GM10847 (cell line): ENCODE data around the gene PPP1R9A.

ENCODE experiments used
- POLR2A ChIP-seq: IDR thresholded peaks from 2 replicates; pipeline ENCODE4 v1.6.1; 2011; ENCODE audit not compliant: insufficient read length; ENCODE audit errors: extremely low read depth

PPP1R9A gene

DNA sequence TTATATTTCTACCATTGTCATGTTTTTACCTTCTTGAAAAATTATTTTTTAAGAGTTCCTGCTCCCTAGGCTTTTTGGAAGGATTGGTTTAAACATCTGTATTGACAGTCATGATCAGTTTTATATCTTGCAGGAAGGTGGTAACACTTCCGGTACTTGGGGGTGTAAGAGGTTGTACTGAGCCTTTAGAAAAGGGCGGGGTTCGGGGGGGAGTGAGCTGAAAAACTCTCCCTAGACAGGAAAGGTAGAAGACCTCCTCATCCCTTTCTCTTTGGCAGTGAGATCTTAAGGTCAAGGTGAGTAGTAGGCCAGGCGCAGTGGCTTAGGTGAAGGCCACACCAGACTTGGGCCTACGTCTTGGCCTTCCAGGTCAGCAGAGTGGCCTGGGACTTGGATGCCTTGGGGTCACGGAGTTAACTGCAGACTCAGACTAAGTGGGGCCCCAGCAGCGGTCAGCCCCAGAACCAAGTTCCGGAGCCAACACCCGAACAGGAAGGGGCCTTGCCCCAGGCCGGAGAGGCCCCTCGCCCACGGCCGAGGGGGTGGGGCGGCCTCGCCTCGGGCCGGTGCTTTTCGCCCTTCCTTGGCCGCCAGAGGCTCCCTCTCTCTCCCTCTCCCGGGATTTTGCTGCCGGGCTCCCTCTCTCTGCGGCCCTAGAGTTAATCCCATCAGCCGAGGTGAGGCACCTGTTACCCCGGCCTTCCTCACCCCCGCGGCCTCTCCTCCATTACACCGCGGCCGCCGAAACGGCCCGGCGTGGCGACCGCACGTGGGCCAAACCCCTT, at the start of gene PPP1R9A:
Gene PPP1R9A (plus strand): TSS at position 569 of the 785 bp plus-strand sequence. CDS start 2,520 bp downstream, outside the sequence.
- no peak for TF ChIP-seq POLR2A

DNA sequence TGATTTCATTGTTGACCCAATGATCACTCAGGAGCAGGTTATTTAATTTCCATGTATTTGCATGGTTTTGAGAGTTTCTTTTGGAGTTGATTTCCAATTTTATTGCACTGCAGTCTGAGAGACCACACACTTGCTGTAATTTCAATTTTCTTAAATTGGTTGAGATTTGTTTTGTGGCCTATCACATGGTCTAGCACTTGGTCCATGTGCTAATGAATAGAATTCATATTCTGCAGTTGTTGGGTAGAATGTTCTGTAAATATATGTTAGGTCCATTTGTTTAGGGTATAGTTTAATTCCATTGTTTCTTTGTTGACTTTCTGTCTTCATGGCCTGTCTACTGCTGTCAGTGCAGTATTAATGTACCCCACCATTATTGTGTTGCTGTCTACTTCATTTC, 36.3 kb upstream of the PPP1R9A start:
- no peak for TF ChIP-seq POLR2A

DNA sequence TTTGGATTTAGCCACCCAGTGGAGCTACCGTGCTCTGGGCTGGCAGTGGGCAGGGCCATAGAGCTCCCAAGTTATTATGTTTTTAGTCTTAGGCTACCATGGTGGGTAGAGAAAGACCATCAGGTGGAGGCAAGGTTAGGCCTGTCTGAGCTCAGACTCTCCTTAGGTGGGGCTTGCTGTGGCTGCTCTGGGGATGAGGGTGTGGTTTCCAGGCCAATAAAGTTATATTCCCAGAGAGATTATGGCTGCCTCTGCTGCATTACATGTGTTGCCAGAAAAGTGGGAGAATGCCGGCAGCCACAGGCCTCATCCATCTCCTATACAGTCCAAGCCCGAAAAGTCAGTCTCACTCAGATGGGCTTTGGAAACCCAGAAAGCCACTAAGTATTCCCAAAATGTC, 34.2 kb upstream of the PPP1R9A start:
- TF ChIP-seq POLR2A = no peak

DNA sequence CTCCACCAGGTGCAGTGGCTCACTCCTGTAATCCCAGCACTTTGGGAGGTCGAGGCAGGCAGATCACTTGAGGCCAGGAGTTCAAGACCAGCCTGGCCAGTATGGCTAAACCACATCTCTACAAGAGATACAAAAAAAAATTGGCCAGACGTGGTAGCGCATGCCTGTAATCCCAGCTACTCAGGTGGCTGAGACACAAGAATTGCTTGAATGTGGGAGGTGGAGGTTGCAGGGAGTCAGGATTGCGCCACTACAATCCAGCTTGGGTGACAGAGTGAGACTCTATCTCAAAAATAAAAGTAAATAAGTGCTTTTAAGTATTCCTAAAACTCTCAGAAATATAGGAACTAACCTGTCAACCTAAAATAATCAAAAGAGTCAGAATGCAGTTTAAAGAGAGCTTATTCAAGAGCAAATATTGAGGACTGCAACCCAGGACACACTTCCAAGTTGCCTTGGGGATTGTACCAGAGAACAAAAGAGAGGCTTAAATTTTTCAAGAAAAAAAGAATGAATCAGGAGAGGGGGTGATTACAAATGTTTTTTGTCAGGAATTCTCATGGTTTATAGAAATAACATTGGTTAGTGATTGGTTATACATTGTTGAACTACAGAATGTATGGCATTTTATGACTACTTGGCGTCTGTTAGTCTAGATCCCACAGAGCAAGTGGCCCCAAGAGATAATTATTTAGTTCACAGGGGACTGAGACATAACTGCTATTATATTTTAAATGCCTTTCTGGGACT, 33.2 kb upstream of the PPP1R9A start:
- no peak for TF ChIP-seq POLR2A

DNA sequence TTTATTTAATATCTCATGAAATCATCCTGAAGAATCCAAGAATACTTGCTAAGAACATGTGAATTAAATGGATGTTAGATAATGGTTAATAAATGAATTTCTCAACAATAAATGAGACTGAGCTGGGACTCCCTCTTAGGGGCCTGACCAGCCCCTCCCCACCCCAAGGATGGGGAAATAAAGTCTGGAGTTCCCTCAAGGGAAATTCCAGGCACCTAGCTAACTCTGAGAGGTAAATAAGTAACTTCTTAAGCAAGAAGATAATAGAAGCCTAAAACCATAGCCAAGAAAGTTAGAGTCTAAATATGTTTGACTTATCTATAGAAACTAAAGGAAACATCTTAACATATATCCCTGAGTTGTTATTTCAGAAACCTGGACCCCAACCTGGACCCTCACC, 32.2 kb upstream of the PPP1R9A start:
- TF ChIP-seq POLR2A = no peak

DNA sequence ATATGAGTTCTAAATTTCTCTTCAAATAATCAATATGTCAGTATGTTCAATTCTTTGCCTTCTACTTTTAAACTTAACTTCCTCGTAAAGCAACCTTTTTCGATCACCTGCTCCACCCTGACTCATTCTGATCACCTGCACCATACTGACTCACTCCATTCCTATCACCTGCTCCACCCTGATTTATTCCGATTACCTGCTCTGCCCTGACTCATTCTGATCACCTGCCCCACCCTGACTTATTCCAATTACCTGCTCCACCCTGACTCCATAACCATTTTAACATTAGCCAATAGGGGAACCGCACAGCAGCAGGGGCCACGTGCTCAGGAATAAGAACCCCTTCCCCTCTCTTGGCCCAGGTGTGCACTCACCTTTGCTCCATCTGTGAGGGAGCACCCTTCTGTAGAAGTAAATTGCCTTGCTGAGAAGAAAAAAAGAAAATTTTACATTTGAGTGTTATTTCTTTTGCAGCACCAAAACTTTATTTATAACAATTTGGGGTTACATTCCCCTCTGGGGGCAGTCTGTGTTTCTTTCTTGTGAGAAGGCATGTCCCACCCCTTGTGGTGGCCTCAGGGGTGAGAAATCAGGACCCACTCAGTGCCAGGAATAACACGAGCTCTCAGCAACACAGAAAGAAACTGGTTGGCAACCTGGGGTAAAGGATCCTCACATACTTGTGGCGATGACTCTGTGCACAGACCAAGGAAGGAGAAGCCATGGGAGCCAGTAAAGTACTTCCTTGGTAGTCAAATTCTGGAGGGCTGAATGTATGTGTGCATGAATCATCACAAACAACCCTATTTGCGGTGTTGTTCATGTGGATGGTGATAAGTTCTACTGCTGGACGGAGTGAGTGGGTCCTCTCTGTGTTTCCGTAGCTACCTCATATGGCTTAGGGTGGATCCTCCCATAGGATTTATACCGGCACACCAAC, 29.4 kb upstream of the PPP1R9A start:
- no peak for TF ChIP-seq POLR2A

DNA sequence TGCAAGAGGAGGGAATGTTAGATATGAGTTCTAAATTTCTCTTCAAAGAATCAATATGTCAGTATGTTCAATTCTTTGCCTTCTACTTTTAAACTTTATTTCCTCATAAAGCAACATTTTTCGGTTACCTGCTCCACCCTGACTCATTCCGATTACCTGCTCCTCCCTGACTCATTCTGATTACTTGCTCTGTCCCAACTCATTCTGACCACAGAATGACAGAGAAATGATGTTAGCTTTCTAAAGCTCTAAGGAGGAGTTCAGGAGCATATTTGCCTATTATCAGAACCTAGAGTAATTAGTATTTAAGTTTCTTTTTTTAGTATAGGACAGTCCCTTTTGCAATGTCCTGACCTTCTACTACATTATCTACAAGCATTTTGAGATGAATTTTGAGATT, 24.5 kb upstream of the PPP1R9A start:
- no peak for TF ChIP-seq POLR2A

DNA sequence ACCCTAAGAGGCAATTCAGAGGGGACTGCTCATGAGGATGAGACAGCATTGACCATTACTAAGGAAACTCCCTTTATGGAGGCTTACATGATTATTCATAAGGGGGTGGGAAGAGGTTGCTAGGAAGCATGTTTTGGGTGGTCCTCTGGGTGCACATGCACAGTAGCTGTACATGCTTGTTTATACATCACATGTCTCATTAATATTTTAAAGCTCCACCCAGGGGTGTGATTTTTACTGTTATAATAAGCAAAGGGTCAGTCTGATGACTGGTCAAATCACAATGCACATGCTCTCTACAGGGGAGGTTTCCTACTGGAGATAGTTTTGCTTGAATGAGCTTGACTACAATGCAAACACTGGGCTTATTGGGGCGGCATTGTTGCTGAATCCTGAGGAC, 23.8 kb upstream of the PPP1R9A start:
- TF ChIP-seq POLR2A = no peak

DNA sequence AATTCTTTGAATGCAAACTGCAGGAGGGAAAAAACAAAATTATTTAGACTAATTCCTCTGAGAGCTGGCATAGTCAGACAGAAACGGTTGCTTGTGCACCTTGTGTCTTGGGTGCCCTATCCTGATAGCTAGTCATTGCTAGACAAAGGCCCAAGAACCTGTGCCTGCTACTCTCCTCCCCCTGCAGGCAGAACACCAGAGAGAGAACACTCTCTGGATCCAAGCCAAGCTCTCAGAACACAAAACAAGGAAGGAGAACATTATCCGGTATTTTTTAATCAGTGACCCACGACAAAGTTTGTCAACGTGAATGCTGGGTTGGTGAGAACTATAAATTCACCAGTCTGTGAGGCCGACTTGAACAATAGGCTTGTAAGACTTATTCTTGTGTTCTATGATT, 18.8 kb upstream of the PPP1R9A start:
- TF ChIP-seq POLR2A = no peak

DNA sequence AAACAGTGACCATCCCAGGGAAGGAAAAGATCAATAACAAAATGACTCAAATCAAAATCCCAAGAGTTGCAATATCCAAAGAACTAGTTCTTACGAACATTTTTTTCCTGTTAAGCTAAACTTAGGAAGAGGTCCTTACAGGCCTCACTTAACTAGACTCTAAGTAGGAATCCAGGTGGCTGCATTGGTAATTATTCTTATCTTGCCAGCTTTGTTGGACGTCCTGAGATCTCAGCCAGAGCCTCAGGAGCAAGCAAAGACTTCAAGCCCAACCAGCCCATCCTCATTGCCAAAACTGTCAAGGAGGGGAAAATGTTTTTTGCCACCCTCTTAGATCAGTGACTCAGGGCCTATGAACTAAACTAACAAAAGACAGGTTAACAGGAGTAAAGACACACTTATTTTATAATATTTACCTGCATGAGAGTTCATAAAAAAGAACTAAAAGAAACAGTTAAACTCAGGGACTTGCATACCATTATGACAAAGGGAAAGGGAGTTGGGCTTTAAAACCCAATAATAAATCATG, 18.3 kb upstream of the PPP1R9A start:
- no peak for TF ChIP-seq POLR2A

DNA sequence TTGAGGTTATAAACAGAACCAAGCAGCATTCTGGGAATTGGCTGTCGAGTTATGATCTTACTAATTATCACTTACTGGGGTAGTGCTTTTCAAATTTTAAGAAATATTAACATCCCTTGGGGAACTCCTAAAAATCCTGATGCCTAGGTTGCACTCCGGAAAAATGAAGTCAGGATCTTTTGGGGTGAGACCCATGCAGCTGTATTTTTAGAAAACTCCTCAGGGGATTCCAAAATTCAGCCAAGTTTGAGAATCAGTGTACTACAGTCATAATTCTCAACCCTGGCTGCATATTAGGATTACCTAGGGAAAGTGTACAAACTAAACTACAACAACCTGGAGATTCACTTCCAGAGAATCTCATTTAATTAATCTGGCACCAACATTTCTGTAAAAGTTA, 17.2 kb upstream of the PPP1R9A start:
- no peak for TF ChIP-seq POLR2A

DNA sequence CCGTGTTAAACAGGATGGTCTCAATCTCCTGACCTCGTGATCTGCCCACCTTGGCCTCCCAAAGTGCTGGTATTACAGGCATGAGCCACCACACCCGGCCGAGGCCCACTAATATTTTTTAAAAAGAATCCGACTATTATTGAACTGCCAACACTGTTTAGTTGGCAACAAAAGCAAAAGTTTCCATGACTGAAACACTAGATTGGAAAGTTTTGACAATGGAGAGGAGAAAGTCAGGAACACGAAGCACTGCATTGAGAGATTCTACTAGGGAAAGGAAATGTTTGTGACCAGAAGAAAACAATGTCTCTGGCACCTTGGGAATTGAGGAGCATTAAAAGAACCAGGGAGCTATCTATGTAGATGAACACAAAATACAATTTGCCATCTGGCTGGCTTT, 13.7 kb upstream of the PPP1R9A start:
- no peak for TF ChIP-seq POLR2A

DNA sequence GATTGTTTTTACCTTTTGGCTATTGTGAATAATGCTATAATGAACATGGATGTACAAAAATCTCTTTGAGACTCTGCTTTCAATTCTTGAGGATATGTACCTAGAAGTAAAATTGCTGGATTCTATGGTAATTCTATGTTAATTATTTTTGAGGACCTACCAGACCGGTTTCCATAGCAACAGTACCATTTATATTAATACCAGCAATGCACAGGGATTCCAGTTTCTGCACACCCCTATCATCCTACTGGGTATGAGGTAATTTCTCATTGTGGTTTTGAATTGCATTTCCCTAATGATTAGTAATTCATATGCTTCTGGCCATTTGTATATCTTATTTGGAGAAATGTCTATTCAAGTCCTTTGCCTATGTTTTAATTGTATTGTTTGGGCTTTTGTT, 9.9 kb upstream of the PPP1R9A start:
- no peak for TF ChIP-seq POLR2A

DNA sequence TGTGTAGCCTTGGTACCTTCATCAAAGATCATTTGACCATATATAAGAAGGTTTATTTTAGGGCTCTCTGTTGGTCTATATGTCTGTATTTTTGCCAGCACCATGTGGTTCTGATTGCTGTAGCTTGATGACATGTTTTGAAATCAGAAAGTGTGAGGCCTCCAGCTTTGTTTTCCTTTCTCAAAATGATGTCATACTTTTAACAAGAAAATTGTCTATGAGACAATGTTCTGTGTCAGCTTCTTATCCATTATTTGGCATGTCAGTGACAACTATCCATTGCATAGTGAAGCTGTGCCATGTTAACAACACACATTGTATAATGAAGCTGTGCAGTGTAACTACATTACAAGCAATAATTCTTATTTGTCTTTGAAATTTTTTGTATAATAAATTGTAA, 9.1 kb upstream of the PPP1R9A start:
- no peak for TF ChIP-seq POLR2A

DNA sequence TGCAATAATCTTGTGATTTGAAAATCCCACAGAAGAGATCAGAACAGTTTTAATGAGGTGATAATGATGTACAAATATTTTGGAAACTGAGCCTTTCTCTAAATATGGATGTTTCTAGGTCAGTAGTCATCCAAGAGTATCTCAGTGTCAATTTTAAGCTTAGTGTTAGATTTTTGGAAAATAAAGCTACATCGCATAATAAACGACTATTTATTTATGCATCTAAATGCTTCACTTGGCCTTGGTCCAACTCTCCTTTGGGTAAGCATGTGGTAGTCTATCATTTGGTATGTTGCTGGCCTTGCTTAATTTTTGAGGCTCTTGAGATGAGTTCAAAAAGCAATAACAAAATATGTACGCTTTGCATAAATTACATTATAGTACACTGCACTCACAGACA, 5.4 kb upstream of the PPP1R9A start:
- no peak for TF ChIP-seq POLR2A

DNA sequence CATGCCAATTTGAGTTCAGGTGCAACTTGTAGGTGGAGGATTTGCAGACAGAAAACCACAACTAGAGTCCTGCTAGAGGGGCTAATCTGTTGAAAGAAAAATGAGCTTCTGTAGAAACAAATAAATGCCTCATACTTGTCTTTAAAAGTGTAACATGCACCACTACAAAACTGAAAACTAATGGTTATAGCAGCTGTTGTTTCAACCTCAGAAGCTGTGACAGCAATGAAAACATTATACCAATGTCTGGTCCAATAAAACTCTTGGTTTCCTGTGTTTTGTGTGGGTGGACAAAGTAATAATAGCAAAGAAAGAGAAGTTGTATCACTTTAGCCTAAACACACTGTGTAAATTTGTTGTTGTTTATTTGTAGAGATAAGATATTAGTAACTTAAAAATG, 3.4 kb upstream of the PPP1R9A start:
- TF ChIP-seq POLR2A = no peak

DNA sequence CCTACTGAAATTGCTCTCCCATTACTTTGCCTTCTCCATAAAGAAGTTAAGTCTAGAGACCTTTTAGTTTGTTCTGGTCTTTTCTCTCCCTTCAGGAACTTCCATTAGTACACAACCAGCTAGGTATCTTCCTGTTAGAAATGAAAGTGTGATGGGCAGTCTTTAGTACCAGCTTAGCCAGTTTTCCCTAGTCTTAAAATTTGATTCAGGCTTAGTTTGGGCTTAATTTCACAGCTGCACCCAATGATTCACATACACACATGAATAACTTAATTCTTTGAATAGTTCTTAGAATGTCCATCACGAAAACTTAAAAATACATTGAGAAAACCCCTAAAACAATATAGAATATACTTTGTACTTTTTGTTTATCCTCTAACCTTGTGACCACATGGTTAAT, 2.4 kb upstream of the PPP1R9A start:
- TF ChIP-seq POLR2A = no peak
